ENCODE results near the gene TLK1. TPM values are rescaled to one million over a fixed set of nuclear protein-coding genes. Genes with fewer than 3 reads are reported as not detected.

Gene TLK1
- total and polyA plus RNA-seq, 2 experiments from 2014 or later = 9.2 to 21.8 TPM

DNA sequence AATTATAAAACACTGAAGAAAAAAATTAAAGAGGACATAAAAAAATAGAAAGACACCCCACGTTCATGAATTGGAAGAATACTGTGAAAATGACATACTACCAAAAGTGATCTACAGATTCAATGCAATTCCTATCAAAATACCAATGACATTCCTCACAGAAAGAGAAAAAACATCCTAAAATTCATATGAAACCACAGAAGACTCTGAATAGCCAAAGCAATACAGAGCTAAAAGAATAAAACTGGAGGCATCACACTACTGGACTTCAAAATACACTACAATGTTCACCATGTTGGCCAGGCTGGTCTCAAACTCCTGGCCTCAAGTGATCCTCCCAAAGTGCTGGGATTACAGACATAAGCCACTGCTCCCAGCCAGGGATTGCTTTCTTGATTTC lies 56.3 kb downstream of the TLK1 start:
- 95% methylated on average over 1 of the region's 1 CpG for WGBS (ENCODE audit: low lambda C conversion rate, missing lambda C conversion rate)
- Histone ChIP-seq H3K9me2 (replicated peaks; ENCODE audit: insufficient read depth) (no peaks in the 10 kb centered on the region), H3K27ac (no peak overlapping the region), H3K9me3 (ENCODE audit: low read depth) (peaks cover 3% of the 10 kb centered on the region), H3K4me2 (no peak overlapping the region), H2AFZ (no peak overlapping the region), H3K36me3 (replicated peaks; ENCODE audit: insufficient read depth, low read depth) (no peaks in the 10 kb centered on the region), H4K20me1 (ENCODE audit: insufficient read depth, poor library complexity, severe bottlenecking) (peaks cover 17% of the 10 kb centered on the region), H3K4me3 (no peak overlapping the region), H3K27me3 (no peaks in the 10 kb centered on the region), H3K4me1 (ENCODE audit: insufficient read depth) (no peaks in the 10 kb centered on the region), H3K79me2 (peaks cover 98% of the 10 kb centered on the region)
- TF ChIP-seq EZH2phosphoT487 (IDR thresholded peaks at IDR 0.05; ENCODE audit: low read depth, severe bottlenecking, unreplicated experiment) (no peak), EZH2 (IDR thresholded peaks at IDR 0.05; ENCODE audit: borderline replicate concordance) (no peak)
- TF ChIP-seq, protein P1, sequence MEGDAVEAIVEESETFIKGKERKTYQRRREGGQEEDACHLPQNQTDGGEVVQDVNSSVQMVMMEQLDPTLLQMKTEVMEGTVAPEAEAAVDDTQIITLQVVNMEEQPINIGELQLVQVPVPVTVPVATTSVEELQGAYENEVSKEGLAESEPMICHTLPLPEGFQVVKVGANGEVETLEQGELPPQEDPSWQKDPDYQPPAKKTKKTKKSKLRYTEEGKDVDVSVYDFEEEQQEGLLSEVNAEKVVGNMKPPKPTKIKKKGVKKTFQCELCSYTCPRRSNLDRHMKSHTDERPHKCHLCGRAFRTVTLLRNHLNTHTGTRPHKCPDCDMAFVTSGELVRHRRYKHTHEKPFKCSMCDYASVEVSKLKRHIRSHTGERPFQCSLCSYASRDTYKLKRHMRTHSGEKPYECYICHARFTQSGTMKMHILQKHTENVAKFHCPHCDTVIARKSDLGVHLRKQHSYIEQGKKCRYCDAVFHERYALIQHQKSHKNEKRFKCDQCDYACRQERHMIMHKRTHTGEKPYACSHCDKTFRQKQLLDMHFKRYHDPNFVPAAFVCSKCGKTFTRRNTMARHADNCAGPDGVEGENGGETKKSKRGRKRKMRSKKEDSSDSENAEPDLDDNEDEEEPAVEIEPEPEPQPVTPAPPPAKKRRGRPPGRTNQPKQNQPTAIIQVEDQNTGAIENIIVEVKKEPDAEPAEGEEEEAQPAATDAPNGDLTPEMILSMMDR (IDR thresholded peaks at IDR 0.05; ENCODE audit: poor library complexity) = no peak
- no peak for DNase-seq (ENCODE audit: low spot score)

DNA sequence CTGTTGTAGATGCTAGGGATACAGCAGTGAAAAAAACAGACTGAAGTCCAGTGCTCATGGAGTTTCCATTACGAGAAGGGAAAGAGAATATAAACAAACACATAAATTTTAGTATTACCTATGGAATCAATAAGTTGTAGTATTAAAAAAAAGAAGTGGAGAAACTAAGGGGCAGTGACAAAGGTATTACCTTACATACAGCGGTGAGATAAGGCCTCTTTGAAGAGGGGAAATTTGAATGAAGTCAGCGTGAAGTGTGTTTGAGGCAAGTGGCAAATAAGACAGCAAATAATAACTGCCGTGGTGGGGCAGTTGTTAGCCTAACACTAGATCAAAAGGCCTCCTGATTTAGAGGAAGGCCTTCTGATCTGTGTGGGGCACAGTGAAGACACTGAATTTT lies 57.9 kb downstream of the TLK1 start:
- DNase-seq (ENCODE audit: low spot score) = no peak
- 62% methylated on average over 4 of the region's 4 CpGs for WGBS (ENCODE audit: low lambda C conversion rate, missing lambda C conversion rate)
- H3K9me3 ChIP-seq (ENCODE audit: low read depth) = peaks cover 11% of the 10 kb centered on the region
- no peaks in the 10 kb centered on the region for H3K9me2 ChIP-seq (replicated peaks; ENCODE audit: insufficient read depth)
- no peaks in the 10 kb centered on the region for H3K27me3 ChIP-seq
- H3K4me2 ChIP-seq = no peak overlapping the region
- H3K79me2 ChIP-seq = peaks cover 99% of the 10 kb centered on the region
- no peak overlapping the region for H3K4me3 ChIP-seq
- H2AFZ ChIP-seq = no peak overlapping the region
- H3K27ac ChIP-seq = no peak overlapping the region
- H3K36me3 ChIP-seq (replicated peaks; ENCODE audit: insufficient read depth, low read depth) = no peaks in the 10 kb centered on the region
- H4K20me1 ChIP-seq (ENCODE audit: insufficient read depth, poor library complexity, severe bottlenecking) = peaks cover 17% of the 10 kb centered on the region
- TF ChIP-seq EZH2 (IDR thresholded peaks at IDR 0.05; ENCODE audit: borderline replicate concordance) = no peak
- TF ChIP-seq EZH2phosphoT487 (IDR thresholded peaks at IDR 0.05; ENCODE audit: low read depth, severe bottlenecking, unreplicated experiment) = no peak
- TF ChIP-seq, protein P1 (IDR thresholded peaks at IDR 0.05; ENCODE audit: poor library complexity) = no peak
- no peaks in the 10 kb centered on the region for H3K4me1 ChIP-seq (ENCODE audit: insufficient read depth)

DNA sequence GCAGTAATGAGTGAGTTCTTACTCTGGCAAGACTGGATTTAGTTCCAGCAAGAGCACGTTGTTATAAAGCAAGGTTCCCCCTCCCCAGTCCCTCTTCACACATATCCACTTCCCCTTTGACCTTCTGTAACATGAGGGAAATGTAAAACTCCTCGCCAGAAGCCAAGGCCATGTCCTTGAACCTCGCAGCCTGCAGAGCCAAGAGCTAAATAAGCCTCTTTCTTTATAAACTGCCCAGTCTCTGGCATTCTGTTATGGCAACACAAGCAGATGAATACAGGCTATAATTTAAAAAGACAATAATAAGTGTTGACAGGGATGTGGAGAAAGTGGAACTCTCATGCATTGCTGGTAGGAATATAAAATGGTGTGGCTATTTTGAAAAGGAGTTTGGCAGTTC lies 60.3 kb downstream of the TLK1 start:
- no peaks in the 10 kb centered on the region for H3K27me3 ChIP-seq
- H3K27ac ChIP-seq = no peak overlapping the region
- H3K4me2 ChIP-seq = no peak overlapping the region
- peaks cover 11% of the 10 kb centered on the region for H3K9me3 ChIP-seq (ENCODE audit: low read depth)
- H4K20me1 ChIP-seq (ENCODE audit: insufficient read depth, poor library complexity, severe bottlenecking) = peaks cover 9% of the 10 kb centered on the region
- no peaks in the 10 kb centered on the region for H3K36me3 ChIP-seq (replicated peaks; ENCODE audit: insufficient read depth, low read depth)
- no peak overlapping the region for H3K4me3 ChIP-seq
- no peak for DNase-seq (ENCODE audit: low spot score)
- no peaks in the 10 kb centered on the region for H3K4me1 ChIP-seq (ENCODE audit: insufficient read depth)
- TF ChIP-seq, protein P1 (IDR thresholded peaks at IDR 0.05; ENCODE audit: poor library complexity) = no peak
- TF ChIP-seq EZH2phosphoT487 (IDR thresholded peaks at IDR 0.05; ENCODE audit: low read depth, severe bottlenecking, unreplicated experiment) (no peak), EZH2 (IDR thresholded peaks at IDR 0.05; ENCODE audit: borderline replicate concordance) (no peak)
- 93% methylated on average over 3 of the region's 3 CpGs for WGBS (ENCODE audit: low lambda C conversion rate, missing lambda C conversion rate)
- H2AFZ ChIP-seq = no peak overlapping the region
- no peaks in the 10 kb centered on the region for H3K9me2 ChIP-seq (replicated peaks; ENCODE audit: insufficient read depth)
- H3K79me2 ChIP-seq = peaks cover 99% of the 10 kb centered on the region

DNA sequence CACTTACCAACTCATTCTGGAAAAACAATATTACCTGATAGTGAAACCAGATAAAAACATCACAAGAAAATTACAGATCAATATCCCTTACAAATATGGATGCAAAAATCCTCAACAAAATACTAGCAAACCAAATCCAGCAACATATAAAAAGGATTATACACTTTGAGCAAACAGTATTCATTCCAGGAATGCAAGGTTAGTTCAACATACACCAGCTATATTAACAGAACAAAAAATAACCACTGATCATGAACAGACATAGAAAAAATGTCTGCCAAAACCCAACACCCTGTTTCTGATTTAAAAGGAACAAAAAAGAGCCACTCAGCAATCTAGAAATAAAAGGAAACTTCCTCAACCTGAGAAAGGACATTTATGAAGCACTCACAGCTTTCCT lies 62.1 kb downstream of the TLK1 start:
- no peak for DNase-seq (ENCODE audit: low spot score)
- no peaks in the 10 kb centered on the region for H3K36me3 ChIP-seq (replicated peaks; ENCODE audit: insufficient read depth, low read depth)
- H3K9me2 ChIP-seq (replicated peaks; ENCODE audit: insufficient read depth) = no peaks in the 10 kb centered on the region
- H3K4me1 ChIP-seq (ENCODE audit: insufficient read depth) = no peaks in the 10 kb centered on the region
- H3K27me3 ChIP-seq = no peaks in the 10 kb centered on the region
- peaks cover 11% of the 10 kb centered on the region for H3K9me3 ChIP-seq (ENCODE audit: low read depth)
- no peak overlapping the region for H3K4me3 ChIP-seq
- no peak overlapping the region for H3K27ac ChIP-seq
- H3K4me2 ChIP-seq = no peak overlapping the region
- H2AFZ ChIP-seq = no peak overlapping the region
- H4K20me1 ChIP-seq (ENCODE audit: insufficient read depth, poor library complexity, severe bottlenecking) = peaks cover 10% of the 10 kb centered on the region
- peaks cover 99% of the 10 kb centered on the region for H3K79me2 ChIP-seq
- TF ChIP-seq EZH2 (IDR thresholded peaks at IDR 0.05; ENCODE audit: borderline replicate concordance) (no peak), EZH2phosphoT487 (IDR thresholded peaks at IDR 0.05; ENCODE audit: low read depth, severe bottlenecking, unreplicated experiment) (no peak)
- TF ChIP-seq, protein P1 (IDR thresholded peaks at IDR 0.05; ENCODE audit: poor library complexity) = no peak
